ENCODE measurements around the gene OGG1.

Gene OGG1

DNA sequence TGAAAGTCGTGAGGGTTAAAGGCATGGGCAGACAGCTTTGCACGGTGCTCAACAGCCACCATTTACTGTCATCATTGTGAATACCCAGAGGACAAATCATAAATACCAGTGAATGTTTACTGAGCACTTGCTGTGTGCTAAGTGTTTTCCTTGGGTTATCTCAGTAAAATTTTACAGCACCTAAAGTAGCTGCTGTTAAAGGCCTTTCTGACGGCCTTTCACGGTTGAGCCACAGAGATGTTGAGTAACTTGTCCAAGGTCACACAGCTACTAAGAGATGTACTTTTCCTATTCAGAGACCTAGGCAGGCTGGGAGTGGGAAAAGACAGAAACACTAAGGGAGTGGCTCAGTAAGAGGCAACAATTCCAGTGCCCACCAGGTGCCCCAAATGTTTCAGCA lies 46.5 kb upstream of the OGG1 start:
- TF ChIP-seq TAF1 (IDR thresholded peaks at IDR 0.05; ENCODE audit: borderline replicate concordance, insufficient read depth, low read length) = no peak
- TF ChIP-seq, protein P1, sequence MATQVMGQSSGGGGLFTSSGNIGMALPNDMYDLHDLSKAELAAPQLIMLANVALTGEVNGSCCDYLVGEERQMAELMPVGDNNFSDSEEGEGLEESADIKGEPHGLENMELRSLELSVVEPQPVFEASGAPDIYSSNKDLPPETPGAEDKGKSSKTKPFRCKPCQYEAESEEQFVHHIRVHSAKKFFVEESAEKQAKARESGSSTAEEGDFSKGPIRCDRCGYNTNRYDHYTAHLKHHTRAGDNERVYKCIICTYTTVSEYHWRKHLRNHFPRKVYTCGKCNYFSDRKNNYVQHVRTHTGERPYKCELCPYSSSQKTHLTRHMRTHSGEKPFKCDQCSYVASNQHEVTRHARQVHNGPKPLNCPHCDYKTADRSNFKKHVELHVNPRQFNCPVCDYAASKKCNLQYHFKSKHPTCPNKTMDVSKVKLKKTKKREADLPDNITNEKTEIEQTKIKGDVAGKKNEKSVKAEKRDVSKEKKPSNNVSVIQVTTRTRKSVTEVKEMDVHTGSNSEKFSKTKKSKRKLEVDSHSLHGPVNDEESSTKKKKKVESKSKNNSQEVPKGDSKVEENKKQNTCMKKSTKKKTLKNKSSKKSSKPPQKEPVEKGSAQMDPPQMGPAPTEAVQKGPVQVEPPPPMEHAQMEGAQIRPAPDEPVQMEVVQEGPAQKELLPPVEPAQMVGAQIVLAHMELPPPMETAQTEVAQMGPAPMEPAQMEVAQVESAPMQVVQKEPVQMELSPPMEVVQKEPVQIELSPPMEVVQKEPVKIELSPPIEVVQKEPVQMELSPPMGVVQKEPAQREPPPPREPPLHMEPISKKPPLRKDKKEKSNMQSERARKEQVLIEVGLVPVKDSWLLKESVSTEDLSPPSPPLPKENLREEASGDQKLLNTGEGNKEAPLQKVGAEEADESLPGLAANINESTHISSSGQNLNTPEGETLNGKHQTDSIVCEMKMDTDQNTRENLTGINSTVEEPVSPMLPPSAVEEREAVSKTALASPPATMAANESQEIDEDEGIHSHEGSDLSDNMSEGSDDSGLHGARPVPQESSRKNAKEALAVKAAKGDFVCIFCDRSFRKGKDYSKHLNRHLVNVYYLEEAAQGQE (IDR thresholded peaks at IDR 0.05; ENCODE audit: insufficient read depth in 1 of 2, low read depth in 2 of 2, low read length in 2 of 2) = no peak
- TF ChIP-seq SIN3A (IDR thresholded peaks at IDR 0.05; ENCODE audit: borderline replicate concordance, insufficient read depth, low read length) = no peak
- no peak for TF ChIP-seq POLR2AphosphoS5 (IDR thresholded peaks at IDR 0.05; ENCODE audit: low read depth, low read length)
- no peak for TF ChIP-seq FOXP2 (optimal IDR thresholded peaks at IDR 0.05; ENCODE audit: borderline replicate concordance, extremely low read depth, extremely low read length, insufficient read depth)

DNA sequence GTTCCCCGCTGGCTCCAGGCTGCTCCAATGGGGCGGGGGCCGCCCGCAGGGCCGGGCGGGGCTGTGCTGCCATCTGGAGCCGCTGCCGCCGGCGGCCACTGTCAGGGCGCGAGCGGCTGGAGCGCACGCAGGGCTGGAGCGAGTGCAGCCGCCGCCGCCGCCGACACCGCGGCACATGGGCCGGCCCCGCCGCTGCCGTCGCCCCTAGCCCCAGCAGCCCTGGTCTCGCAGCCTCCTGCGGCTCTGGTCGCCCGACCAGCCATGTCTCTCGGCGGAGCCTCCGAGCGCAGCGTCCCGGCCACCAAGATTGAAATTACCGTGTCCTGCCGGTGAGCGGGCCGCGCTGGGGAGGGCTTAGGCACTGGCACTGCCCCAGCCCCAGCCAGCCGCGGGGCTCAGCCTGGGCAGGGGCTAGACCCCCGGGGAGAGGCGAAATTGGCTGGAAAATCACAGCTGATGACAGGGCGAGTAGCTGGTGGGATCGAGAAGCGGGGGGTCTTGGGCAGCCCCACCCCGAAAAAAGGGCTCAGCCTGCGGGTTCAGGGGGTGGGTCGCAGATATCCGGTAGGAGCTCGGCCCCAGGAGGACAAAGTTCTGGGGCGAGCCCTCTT lies 45.9 kb upstream of the OGG1 start, which contains the start of gene CPNE9:
Gene CPNE9 (plus strand): TSS at position 98 of the 611 bp plus-strand sequence. CDS start 164 bp downstream, at position 262.
- TF ChIP-seq SIN3A (IDR thresholded peaks at IDR 0.05; ENCODE audit: borderline replicate concordance, insufficient read depth, low read length) (no peak), TAF1 (IDR thresholded peaks at IDR 0.05; ENCODE audit: borderline replicate concordance, insufficient read depth, low read length) (no peak), POLR2AphosphoS5 (IDR thresholded peaks at IDR 0.05; ENCODE audit: low read depth, low read length) (no peak), FOXP2 (optimal IDR thresholded peaks at IDR 0.05; ENCODE audit: borderline replicate concordance, extremely low read depth, extremely low read length, insufficient read depth) (no peak)
- TF ChIP-seq, protein P1 (IDR thresholded peaks at IDR 0.05; ENCODE audit: insufficient read depth in 1 of 2, low read depth in 2 of 2, low read length in 2 of 2) = no peak

DNA sequence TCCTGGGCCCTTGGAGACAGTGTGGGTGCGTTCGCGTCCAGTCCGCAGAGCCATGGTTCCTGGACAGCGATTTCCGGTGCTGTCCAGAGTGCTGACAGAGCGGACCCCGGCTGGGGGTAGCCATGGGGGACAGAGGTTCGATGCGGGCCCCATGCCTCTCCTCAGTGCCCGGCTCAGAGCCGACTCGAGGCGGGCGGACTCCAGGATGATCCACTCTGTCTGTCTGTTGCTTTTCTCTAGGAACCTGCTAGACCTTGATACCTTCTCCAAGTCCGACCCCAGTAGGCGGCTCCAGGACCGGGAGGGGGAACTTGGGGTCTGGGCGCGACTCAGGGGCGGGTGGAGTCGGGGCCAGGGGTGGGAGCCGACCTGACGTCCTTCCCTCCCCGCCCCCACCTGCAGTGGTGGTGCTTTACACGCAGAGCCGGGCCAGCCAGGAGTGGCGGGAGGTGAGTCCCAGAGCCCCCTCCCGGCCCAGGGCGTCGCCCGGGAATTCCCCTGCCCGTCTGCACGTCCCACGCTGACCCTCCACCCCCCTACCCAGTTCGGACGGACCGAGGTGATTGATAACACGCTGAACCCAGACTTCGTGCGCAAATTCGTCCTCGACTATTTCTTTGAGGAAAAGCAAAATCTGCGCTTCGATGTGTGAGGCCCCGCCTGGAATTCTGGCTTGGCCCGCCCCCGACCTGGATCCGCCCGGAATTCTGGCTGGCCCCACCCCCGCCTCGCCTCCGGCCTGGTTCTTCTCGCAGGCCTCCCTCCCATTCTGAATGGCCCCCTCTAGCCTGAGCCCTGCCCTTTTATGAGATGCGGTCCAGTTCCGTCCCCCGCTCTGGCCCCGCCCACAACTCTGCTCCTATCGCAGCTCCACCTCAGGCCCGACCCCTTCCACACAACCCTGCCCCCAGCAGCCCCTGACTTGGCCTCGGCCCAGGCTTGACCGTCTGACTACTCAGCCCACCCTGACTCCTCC lies 45.1 kb upstream of the OGG1 start:
- TF ChIP-seq, protein P1 (IDR thresholded peaks at IDR 0.05; ENCODE audit: insufficient read depth in 1 of 2, low read depth in 2 of 2, low read length in 2 of 2) = peak; percentile 93 to 96
- TF ChIP-seq POLR2AphosphoS5 (IDR thresholded peaks at IDR 0.05; ENCODE audit: low read depth, low read length) = no peak

DNA sequence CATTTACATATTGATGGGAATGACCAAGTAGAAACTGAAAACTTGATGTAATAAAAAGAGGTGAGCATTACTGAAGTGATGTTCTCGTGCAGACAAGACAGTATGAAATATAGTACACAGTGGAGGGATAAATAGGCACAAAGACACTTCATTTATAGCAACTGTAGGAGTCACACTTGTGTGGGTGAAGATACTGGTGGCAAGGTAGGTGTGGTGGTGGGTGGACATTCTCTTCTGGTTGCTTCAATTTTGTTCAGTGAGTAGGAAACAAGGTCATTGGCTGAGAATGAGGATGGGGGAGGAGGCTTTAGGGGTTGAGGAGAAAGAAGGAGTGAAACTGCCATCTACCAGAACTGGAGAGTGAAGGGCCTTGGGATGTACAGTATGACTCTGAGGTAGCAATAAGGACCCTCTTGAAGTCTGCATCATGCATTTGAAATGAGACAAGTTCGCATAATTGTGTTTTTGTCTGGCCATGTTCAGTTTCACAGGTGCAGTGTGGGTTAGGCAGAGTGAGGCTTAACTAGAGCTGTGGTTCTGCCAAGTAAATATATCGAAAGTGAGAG lies 39.5 kb upstream of the OGG1 start:
- TF ChIP-seq TAF1 (IDR thresholded peaks at IDR 0.05; ENCODE audit: borderline replicate concordance, insufficient read depth, low read length) (no peak), SIN3A (IDR thresholded peaks at IDR 0.05; ENCODE audit: borderline replicate concordance, insufficient read depth, low read length) (no peak), POLR2AphosphoS5 (IDR thresholded peaks at IDR 0.05; ENCODE audit: low read depth, low read length) (no peak), FOXP2 (optimal IDR thresholded peaks at IDR 0.05; ENCODE audit: borderline replicate concordance, extremely low read depth, extremely low read length, insufficient read depth) (no peak)
- TF ChIP-seq, protein P1 (IDR thresholded peaks at IDR 0.05; ENCODE audit: insufficient read depth in 1 of 2, low read depth in 2 of 2, low read length in 2 of 2) = no peak
